HG03354 (cell line): ENCODE results near the gene NRDC.
"Not testable (repeated sequence)": the region's sequence is repeated elsewhere in the genome, so short reads cannot be mapped to it uniquely, and the experiment has no call there.

Experiments used
- ATAC-seq: cut with Tn5 transposase; IDR thresholded peaks from one replicate; pipeline ENCODE4 v1.9.1; 2021; ENCODE audit warnings: mild to moderate bottlenecking; ENCODE audit not compliant: unreplicated experiment, poor library complexity, severe bottlenecking

NRDC gene

DNA sequence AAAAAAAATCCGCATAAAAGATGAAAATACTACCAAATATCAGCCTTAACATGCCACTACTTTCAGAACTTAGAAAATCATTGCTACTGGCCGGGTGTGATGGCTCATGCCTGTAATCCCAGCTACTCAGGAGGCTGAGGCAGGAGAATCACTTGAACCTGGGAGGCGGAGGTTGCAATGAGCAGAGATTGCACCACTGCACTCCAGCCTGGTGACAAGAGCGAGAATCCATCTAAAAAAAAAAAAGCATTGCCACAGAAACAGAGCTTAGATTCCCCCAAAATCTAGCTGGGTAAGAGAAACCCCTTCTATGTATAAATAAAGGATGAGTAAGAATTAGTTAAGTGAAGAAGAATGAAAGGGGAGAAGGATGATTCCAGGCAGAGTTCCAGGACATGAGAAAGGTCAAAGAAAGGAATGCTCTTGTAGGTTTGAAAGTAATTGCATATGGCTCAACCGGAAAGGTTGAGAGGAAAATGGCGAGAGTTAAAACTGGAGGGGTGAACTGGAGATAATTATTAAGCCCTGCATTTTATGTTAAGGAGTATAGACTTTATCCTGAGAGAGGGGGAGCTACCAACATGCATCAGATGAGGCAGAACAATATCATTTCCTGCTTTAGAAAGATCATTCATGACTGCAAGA is 19.7 kb upstream of the NRDC start:
- ATAC-seq = no peak

DNA sequence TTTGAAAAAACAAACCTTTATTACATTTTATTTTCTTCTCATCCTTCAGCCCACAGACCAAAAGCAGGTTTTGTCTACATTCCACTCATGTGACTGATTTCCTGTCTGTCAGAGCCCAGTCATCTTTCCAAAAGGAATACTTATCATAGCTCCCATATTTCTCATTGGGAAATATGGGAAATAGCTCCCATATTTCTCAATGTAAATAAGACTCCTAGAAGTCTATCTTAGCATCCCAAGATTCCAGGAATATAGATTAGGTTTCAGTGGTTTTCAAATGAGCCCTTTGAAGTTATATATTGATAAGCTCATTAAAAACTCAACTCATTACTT is 19.1 kb upstream of the NRDC start:
- no peak for ATAC-seq

DNA sequence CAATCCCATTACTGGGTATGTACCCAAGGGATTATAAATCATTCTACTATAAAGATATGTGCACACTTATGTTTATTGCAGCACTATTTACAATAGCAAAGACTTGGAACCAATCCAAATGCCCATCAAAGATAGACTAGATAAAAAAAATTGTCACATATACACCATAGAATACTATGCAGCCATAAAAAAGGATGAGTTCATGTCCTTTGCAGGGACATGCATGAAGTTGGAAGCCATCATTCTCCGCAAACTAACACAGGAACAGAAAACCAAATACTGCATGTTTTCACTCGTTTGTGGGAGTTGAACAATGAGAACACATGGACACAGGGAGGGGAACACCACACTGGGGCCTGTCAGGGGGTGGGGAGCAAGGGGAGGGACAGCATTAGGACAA is 16.2 kb upstream of the NRDC start:
- ATAC-seq = not testable (repeated sequence)

DNA sequence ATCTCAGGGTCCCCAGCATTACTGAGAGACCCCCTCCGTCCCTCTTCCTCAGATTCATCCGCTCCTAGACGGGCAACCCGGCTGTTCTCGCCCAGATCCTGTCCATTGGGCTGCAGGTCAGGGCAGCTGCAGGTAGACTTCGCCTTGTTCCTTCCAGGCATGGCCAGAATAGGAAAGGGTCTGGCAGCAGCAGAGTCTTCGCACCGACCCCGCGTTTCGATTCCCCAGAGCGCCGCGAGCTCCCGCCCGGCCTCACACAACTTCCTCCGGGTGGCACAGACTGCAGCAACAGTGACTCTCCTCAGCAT is 265 bp downstream of the NRDC start:
- peak; percentile 34 for ATAC-seq

DNA sequence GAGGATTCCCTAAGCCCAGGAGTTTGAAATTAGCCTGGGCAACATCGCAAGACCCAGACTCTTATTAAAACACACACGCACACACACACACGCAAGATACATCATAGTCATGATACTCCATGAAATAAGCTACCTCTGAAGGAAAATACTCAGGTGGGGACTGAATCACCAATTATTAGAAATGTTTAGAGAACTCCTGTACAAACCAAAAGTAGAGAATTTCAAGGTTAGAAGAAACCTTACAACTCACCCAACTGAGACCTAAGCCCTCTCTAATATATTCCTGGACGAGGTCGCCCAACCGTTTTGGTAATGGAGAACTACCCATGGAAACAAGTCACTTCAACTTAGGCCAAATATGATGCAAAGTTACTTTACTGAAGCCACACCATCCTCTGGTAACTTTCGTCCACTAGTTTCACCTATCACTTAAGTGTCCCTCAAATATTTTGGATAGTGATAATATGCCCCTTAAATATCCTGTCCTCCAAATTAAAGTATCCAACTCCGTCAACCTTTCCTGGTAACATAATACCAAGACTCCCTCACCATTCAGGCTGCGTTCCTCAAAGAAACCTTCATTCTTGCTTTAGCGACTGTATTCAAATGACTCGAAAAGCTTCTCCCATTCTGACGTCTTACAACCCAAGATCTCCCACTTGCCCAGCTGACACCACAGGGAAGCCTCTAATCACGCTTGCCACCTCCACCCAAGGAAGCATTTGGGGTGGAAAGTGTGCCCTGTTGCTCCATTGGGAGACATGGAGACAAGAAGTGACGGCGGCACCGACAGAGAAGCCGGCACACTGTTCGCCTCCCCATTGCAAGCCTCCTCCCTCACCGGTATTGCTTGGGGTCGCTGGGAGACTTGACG is 856 bp downstream of the NRDC start:
- no peak for ATAC-seq

DNA sequence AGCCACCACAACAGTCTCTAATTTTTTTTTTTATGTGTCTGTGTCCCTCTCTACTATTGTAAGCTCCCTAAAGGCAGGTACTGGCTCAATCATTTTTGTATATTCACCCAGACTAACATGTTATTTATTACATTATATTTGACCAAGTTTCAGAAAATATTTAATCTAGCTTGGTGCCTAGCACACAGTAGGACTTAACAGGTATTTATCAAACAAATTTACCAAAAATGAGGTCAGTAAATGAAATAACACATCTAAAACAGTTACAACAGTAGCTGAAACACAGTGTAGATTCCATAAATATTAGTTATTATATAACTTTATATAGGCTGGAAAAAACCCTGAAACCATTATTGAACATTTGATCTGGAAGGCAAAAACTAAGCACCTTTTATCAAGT is 2.7 kb downstream of the NRDC start:
- ATAC-seq = no peak

DNA sequence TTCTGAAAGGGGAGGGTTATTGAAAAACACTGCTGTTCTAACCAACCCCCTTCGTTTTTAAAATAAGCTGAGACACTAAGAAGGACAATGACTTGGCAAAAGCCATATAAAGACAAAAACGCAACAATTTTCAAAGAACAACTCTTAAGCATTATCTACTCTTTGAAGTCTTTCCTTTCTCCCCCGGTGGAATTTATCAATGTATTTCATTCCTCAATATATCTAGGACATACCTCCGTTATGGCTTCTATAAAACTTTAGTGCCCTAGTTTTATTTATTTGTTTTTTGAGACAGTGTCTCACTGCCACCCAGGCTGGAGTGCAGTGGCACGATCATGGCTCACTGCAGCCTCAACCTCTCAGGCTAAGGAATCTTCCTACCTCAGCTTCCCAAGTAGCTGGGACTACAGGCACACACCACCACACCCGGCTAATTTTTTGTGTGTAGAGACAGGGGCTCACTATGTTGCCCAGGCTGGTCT is 3.2 kb downstream of the NRDC start:
- ATAC-seq = no peak

DNA sequence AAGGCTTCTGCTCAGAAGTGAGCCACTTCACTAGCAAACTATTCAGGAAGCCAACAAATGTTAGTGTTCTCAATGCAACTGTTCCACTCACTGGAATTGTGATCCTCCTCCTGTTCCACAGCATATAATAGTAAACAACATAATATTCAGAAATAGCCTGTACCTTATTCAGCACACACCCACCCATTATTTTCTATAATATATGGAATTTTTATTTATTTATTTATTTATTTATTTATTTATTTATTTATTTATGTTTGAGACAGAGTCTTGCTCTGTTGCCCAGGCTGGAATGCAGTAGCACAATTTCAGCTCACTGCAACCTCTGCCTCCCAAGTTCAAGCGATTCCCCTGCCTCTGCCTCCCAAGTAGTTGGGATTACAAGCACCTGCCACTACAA is 5.3 kb downstream of the NRDC start:
- ATAC-seq = not testable (repeated sequence)

DNA sequence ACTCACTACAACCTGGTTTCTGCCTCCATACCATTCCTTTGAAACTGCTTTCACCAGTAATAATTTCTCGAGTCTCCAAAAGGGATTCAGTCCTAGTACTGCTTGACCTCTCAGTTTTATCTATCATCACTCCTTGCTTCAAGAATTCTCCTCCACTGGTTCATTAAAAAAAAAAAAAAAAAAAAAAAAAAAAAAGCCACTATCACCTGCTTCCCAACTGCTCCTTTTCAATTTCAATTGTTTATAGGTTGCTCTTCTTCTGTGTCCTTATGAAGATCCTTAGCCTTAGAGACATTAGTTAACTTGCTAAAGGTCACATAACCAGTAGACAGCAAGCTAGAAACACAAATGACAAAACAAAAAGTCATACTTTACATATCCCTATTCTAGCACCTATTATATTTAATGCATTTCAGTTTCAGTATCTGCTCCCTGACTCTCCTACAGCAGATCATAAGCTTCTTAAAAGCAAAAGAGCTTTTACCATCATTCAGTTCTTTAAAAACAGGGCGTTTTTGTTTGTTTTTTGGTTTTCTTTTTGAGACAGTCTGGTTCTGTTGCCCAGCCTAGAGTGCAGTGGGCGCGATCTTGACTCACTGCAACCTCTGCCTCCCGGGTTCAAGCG is 7.1 kb downstream of the NRDC start:
- ATAC-seq = no peak

DNA sequence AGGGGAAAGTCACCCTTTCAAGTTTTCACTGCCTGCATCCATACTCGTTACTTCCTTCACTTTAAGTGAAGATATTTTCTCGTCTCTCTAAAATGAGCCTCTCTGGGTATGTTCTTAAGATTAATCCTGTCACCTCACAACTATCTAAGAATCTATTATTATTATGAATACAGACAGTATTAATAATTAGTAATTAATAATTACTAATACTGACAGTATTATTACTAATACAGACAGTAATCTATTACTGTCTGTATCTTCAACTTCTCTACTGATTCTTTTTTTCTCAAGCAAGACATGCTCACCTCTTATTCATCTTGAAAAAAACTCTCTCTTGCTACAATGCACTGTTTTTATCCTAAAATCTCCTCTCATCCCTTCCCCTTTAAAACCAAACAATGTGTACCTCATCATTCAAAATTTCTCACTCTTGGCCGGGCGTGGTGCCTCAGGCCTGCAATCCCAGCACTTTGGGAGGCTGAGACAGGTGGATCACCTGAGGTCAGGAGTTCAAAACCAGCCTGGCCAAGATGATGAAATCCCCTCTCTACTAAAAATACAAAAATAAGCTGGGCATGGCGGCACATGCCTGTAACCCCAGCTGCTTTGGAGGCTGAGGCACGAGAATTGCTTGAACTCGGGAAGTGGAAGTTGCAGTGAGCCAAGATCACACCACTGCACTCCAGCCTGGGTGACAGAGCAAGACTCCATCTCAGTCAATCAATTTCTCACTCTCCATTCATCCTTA is 7.8 kb downstream of the NRDC start:
- no peak for ATAC-seq

DNA sequence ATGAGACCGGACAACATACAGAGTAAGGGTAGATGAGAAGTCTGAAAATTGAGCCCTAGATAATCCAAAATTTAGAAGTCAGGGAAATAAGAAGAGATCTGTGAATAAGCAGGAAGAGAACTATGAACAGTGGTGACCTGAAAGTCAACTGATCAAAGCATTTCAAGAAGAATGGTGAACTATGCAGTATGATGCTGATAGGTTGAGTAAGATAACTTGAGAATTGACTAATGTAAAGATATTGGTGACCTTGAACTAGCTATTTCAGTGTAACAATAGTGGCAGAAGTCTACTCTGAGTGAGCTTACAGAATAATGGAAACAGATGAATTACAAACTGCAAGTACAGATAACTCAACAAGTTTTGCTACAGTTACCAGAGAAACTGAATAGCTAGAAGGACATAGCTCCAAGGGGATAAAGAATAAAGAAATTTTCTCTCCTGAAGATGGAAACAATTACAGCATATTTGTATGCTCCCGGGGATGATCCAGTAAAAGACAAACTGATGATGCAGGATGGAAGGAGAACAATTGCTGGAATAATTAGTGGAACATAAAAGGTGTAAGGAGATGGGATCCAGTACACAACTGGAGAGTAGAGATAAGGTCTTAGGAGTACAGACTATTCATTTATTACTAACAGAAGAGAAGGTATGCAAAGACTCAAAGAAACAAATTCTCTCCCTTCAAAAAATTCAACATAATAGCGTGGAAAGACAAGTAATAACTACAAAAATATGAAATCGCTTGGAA is 10.9 kb downstream of the NRDC start:
- no peak for ATAC-seq

DNA sequence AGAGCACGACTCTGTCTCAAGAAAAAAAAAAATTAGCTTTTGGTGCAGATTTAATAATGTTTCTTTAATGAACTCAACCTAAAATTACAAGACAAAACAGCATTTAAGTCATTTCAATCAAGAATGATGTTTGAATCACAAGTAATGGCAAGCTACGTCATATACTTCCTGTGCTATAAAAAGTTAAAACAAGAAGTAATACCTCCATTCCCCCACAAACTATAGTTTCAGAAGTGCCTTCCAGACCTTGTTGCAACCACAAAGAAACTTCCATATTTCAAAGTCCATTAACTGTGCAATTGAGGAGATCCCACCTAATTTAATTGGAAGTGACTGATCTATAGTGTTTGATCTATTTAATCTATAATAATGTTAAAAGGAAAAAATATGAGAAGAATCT is 15.1 kb downstream of the NRDC start:
- ATAC-seq = peak; percentile 77

DNA sequence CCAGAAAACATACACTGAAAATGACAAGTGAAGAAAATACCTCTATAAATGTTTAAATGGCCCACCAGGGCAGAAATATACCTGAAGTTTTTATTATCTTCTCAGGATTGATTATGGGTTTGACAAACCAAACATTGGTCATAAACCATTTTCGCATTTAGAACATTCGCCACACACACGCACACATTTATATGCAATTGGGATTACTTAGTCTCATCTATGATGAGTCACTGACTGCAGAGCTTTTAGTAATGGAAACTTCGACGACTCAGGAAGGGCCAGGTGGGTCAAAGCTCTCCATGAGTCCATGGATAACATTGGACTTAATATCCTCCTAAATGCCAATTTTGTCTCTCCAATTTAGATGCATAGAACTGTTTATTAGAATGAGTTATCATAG is 16.9 kb downstream of the NRDC start:
- no peak for ATAC-seq

DNA sequence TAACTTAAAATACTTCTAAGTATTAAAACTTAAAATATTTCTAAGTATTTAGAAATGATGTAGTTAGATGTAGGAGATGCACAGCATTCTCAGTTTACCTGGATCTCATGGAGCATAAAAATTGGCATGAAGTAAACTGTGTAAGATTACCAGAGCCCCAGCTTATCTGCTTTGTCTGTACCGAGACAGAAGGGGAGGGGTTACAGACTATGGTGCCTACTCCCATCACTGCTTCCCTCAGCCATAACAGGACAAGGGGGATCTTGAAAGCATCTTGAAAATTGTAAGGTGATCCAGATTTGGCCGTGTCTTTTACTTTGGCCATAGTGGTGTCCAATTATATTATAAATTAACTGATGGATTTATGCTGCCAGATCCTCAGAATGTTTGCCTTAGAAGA is 18.8 kb downstream of the NRDC start:
- ATAC-seq = no peak

DNA sequence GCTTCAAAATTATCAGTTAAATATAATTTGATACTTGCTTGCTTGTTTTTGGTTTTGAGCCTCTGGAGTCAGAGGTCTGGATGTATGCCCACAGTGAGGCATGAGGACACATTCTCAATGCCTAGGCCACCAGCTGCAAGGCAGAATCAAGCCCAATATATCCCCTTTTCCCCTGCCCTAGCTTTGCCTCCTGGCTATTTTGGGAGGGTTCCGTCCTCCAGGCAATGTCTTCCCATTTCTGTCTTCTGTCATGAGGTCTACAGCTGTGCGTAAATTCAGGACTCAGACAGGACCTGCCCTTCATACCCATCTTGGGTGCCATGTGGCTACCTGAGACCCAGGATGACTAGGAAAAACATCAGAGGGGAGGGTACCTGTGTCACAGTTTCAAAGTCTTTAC is 19.2 kb downstream of the NRDC start:
- ATAC-seq = no peak

DNA sequence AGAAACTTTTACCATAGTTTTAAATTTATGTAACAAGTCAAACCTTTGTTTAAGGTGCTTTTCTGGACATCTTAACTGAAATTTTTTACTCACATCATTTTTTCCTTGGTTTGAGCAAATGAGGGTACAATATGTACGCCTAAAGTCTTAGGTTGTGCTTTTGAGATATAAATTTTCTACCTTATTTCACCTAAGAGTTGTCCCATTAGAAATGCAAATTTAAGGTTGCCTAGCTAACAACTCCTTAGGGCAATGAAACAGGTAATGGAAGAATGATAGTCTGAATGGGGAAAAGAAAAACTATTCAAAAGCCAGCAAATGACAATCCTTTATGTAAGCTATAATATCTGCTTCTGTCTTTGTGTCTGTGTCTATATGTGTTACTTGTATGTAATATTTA is 19.6 kb downstream of the NRDC start:
- no peak for ATAC-seq

DNA sequence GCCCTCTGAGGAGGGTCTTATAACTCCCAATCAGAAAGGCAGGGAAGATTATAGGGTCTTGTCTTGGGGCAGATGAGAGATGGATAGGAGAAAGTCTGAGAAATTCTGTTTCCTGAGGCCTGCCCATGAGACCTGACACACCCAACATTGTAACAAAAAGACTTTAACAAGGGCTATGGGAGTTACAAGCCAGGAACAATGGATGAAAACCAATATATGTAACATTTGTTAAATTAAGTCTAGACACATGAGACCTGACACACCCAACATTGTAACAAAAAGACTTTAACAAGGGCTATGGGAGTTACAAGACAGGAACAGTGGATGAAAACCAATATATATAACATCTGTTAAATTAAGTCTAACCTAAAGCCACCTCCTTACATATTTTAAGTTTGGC is 21.8 kb downstream of the NRDC start:
- no peak for ATAC-seq

DNA sequence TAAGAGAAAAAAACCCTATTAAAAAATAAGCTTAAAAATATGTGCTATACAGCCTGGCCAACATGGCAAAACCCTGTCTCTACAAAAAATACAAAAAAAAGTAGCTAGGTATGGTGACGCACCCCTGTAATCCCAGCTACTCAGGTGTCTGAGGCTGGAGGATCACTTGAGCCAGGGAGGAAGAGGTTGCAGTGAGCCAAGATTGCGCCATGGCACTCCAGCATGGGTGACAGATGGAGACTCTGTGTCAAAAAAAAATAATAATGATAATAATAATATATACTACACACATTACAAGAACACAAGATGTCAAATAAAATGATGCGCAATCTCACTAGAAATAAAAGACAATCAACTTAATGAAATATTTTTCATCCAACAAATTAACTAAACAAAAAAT is 22.9 kb downstream of the NRDC start:
- no peak for ATAC-seq

DNA sequence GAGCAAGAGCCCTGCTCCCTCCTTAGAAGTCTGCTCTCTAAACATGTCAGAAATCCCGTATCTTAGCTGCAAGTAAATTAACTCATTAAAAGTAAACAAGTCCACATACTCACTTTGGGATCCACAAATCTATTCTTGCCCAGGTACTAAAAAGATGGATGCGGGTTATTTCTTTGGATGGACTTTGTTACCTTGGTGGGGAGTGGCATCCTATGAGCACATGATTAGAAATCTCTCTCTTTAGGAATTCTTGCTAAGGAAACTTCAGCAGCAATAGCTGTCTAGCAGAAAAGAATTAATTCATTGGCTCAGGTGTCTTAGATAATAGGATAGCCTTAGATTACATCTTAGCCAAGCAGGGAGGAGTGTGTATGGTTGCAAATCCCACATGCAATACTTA is 25.2 kb downstream of the NRDC start:
- no peak for ATAC-seq

DNA sequence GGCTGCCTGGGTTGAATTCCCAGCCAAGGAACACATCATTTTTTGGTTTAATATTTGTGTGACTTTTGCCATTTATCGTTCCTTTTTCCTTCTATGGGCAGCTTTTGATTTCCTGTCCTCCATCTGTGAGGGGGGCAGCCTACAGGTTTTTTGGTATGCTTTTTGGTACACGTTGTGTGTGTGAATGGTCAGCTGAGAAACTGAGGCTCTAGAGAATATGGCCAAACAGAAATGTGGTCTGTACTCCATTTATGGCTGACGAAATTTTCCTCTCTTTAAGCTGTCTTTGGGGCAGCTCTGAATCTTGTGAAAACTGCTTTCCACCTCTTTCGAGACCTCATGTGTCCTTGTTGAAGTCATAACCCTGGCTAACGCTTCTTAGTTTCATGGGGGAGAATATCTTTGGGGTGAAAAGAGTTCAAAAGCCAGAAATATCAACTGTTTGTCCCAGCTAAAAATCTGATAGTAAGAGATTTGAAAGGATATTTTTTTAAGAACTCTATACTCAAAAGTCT is 26.6 kb downstream of the NRDC start:
- no peak for ATAC-seq
